GM19328 (cell line): ENCODE data around the gene KRT6B.
"Not testable (repeated sequence)": the region's sequence is repeated elsewhere in the genome, so short reads cannot be mapped to it uniquely, and the experiment has no call there.

Source experiments
- ATAC-seq: cut with Tn5 transposase; IDR thresholded peaks from one replicate; pipeline ENCODE4 v1.9.1; 2021; ENCODE audit warnings: mild to moderate bottlenecking, moderate library complexity; ENCODE audit not compliant: unreplicated experiment

Gene KRT6B

GRCh38 chr12:52473768-52474167 lies 21.8 kb upstream of the KRT6B start, which contains the start of gene KRT6C:
KRT6C (minus strand) TSS chr12:52473805; CDS start chr12:52473737, 68 bp downstream.
- ATAC-seq, result no peak

- no peak for ATAC-seq
Measured at GRCh38 chr12:52469853-52470252, 17.9 kb upstream of the KRT6B start.

DNA sequence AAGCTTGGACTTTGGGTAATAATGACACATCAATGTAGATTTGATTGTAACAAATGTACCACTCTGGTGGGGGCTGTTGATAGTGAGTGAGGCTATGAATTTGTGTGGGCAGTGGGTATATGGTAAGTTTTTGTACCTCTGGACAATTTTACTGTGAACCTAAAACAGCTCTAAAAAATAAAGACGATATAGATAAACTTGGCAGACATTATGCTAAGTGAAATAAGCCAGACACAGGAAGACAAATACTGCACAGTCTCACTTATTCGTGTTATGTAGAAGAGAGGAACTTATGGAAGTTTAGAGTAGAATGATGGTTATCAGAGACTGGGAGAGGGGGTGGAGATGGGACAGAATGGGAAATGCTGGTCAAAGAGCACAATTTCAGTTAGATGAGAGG lies 13.0 kb upstream of the KRT6B start:
- no peak for ATAC-seq

GRCh38 chr12:52461693-52462092 lies 9.7 kb upstream of the KRT6B start:
- ATAC-seq, result no peak

GRCh38 chr12:52458861-52459260 lies 6.9 kb upstream of the KRT6B start:
- no peak for ATAC-seq

DNA sequence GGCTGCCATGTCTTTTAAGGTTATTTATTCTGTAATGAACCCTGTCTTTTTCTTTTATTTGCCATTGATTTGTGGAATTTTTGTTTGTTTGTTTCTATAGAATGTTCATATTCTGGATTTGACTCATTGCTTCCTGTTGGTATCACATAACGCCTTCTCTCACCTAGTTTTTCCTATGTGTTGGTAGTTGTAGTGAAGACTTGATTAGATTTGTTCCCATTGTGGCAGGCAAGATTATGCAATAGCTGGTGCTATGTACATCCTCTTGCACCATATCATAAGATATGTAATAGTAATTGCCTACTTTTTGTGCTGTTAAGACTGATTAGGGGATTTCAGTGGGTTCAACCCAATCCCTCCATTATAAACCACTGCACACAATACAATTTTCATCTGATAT lies 3.9 kb upstream of the KRT6B start:
- ATAC-seq, result no peak

DNA sequence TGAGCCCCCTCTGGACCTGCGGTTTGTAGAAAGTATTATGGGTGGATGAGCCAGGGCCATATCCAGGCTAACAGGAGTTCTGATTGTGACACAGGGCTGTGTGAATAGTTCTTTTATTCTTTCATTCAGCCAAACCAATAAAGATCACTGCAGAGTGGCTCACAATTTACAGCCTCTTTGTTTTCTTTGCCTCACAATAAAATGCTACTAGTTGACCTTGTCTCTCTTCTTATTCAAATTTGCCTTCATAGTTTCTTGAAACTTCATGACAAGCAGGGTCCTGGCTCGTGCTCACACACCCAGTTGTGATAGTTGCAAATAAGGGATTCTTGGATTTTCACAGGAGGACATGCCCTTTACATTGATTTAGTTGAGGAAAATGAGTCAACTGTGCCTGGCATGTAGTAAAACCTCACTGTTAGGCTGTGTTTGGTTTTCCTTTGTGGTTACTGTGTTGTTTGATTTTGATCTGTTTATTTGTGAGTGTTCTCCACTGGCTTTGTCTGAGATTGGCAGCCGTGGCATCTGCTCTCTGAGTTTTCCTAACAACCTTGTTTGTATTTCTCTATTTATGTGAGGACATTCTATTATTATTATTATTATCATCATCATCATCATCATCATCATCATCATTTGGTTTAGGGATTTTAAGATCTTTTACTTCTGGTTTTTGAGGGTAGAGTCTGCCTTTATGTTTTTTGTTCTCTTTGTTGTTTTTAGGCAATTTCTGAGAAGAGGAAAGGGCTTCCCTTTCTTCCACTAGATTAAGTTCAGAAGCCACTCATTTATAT lies 2.7 kb upstream of the KRT6B start:
- ATAC-seq, result no peak

GRCh38 chr12:52448228-52448627 lies 3.7 kb downstream of the KRT6B start:
- no peak for ATAC-seq

DNA sequence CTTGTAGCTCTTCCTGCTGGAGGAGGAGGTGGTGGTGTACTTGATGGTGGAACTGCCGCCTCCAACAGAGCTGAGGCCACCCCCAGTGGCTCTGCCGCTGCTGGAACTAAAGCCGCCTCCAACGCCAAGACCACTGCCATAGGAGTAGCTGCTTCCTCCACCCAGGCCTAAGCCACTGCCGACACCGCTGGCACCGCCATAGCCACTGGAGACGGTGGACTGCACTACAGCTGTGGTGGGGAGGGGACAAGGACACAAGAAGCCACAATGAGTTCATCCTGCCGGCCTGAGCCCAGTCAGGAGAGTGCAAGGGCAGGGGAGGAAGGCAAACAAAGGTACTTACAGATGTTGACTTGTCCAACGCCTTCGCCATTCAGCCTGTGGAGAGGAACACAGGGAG lies 4.8 kb downstream of the KRT6B start:
- ATAC-seq, result not testable (repeated sequence)

DNA sequence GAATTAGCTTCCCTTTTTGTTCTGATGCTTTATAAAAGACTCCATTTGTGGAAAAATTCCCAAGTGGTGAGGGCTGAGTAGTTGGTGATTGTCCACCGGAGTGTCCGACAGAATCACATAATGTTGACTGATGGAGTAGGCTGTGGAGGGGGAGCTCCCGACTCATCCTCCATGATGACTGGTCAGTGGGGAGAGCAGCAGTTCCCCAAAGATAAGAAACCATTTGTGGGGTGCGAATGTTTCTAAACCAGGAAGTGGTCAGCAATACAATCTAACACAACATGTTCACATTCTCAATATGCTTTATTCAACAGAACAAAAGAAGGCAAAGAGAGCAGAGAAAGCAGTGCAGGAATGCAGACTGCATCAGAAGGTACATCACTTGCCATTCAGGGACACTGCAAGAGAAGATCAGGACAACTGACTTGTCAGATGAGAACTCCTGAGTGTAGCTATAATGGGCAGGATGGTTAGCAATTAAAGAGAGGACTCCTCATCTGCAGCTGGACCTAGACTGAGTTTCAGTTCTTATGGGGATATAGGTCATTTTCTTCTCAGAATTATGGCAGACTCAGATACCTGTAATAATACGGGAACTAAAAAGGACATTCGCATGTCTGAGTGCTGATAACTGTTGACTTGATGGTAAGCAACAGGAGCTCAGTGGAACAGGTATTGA lies 5.4 kb downstream of the KRT6B start:
- ATAC-seq, result no peak

GRCh38 chr12:52445876-52446275 lies 6.1 kb downstream of the KRT6B start:
- ATAC-seq, result no peak

GRCh38 chr12:52444647-52445595 lies 7.0 kb downstream of the KRT6B start:
- ATAC-seq, result no peak

GRCh38 chr12:52443966-52444365 lies 8.0 kb downstream of the KRT6B start:
- ATAC-seq, result no peak

DNA sequence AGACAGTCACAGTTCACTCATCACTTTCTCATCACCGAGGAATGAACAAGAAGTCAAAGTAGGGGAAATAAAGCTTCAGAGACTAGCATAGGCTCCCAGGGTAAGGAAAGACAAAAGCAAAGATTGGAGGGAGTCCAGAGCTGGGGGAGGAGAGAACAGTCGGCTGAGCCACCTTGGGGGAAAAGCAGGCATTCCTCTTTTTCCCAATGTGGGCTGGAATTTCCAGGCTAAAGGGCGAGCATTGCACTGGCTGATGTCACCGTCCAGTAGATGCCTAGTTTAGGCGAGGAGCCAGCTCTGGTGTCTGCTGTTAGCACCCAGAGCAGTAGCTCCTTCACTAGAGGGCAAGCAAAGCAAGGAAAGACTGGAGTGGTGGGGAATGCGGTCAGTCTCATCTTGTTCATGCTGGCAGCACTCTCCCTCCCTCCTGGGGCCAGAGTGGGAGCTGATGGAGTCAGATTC lies 9.3 kb downstream of the KRT6B start:
- ATAC-seq, result no peak

- ATAC-seq, result no peak
Measured at GRCh38 chr12:52441320-52441911, 10.5 kb downstream of the KRT6B start.

- ATAC-seq, result no peak
Measured at GRCh38 chr12:52440821-52441319, 11.1 kb downstream of the KRT6B start.

DNA sequence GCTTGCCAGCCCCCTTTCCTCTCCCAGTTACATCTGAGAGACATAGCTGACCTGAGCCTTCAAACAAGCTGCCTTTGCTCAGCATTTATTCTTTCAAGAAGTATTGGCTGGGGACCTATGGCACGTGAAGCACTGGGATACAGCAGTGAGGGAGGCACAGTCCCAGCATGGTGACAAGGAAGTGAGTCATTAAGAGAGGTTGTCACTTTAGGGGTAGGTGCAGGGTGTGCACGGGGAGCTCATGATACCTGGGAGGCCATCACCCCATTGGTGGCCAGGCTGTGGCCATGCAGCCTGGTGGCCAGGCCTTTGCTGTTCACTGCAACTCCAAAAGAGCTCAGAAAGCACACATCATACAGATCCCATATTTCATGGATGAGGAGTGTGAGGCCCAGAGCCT lies 12.1 kb downstream of the KRT6B start:
- no peak for ATAC-seq

GRCh38 chr12:52439420-52439819 lies 12.5 kb downstream of the KRT6B start:
- ATAC-seq, result no peak

- no peak for ATAC-seq
Measured at GRCh38 chr12:52438305-52439301, 13.3 kb downstream of the KRT6B start.
